SK-N-SH treated with all-trans-retinoic acid at 6 μM for 48 hours (cell line): Measurements from ENCODE around the gene FZD4.

Experiments
- ATAC-seq: fragments of 200-7000 bp; cut with Tn5 transposase; 3 replicates; pipeline ENCODE4 v1.9.1; 2020; ENCODE audit warnings: mild to moderate bottlenecking, moderate library complexity
- ARNTL ChIP-seq: fragments of 450-650 bp; formaldehyde crosslinking; IDR thresholded peaks from 2 replicates; pipeline ENCODE4 v1.5.0; 2020; ENCODE audit warnings: low read depth, mild to moderate bottlenecking, moderate library complexity, borderline replicate concordance
- BACH2 ChIP-seq: fragments of 250-450 bp; sonication (Bioruptor Pico); IDR thresholded peaks from 2 replicates; pipeline ENCODE4 v1.9.0; 2021; ENCODE audit warnings: mild to moderate bottlenecking, borderline replicate concordance
- ESRRG ChIP-seq: fragments of 250-450 bp; sonication (Bioruptor Pico); IDR thresholded peaks from 2 replicates; pipeline ENCODE4 v1.6.1; 2021; ENCODE audit warnings: mild to moderate bottlenecking
- GLIS3 ChIP-seq: fragments of 250-450 bp; sonication (Bioruptor Pico); IDR thresholded peaks from 2 replicates; pipeline ENCODE4 v1.5.0; 2020; ENCODE audit warnings: mild to moderate bottlenecking, moderate library complexity
- ISL1 ChIP-seq: fragments of 250-450 bp; sonication (Bioruptor Pico); IDR thresholded peaks from 2 replicates; pipeline ENCODE4 v2.1.2; 2022; ENCODE audit warnings: mild to moderate bottlenecking, moderate library complexity
- OSR1 ChIP-seq: fragments of 250-450 bp; sonication (Bioruptor Pico); IDR thresholded peaks from 2 replicates; pipeline ENCODE4 v1.8.0; 2022; ENCODE audit warnings: moderate library complexity, mild to moderate bottlenecking, inconsistent platforms
- PATZ1 ChIP-seq: fragments of 250-450 bp; sonication (Bioruptor Pico); IDR thresholded peaks from 2 replicates; pipeline ENCODE4 v1.8.0; 2020; ENCODE audit warnings: mild to moderate bottlenecking, moderate library complexity, borderline replicate concordance
- POU6F1 ChIP-seq: fragments of 250-450 bp; sonication (Bioruptor Pico); IDR thresholded peaks from 2 replicates; pipeline ENCODE4 v1.8.0; 2021; ENCODE audit warnings: low read depth, mild to moderate bottlenecking, moderate library complexity, borderline replicate concordance
- PPARA ChIP-seq: fragments of 250-450 bp; sonication (Bioruptor Pico); IDR thresholded peaks from 2 replicates; pipeline ENCODE4 v1.5.0; 2020; ENCODE audit warnings: mild to moderate bottlenecking, borderline replicate concordance
- TCF4 ChIP-seq: fragments of 250-450 bp; sonication (Bioruptor Pico); IDR thresholded peaks from 2 replicates; pipeline ENCODE4 v1.8.0; 2021; ENCODE audit warnings: mild to moderate bottlenecking, moderate library complexity, borderline replicate concordance
- TOX ChIP-seq: fragments of 250-450 bp; sonication (Bioruptor Pico); IDR thresholded peaks from 2 replicates; pipeline ENCODE4 v1.8.0; 2021; ENCODE audit warnings: mild to moderate bottlenecking, moderate library complexity, borderline replicate concordance
- TSHZ2 ChIP-seq: fragments of 250-450 bp; sonication (Bioruptor Pico); IDR thresholded peaks from 2 replicates; pipeline ENCODE4 v1.5.0; 2020; ENCODE audit warnings: mild to moderate bottlenecking, moderate library complexity
- ZFP3 ChIP-seq: fragments of 250-450 bp; sonication (Bioruptor Pico); IDR thresholded peaks from 2 replicates; pipeline ENCODE4 v1.5.0; 2020; ENCODE audit warnings: mild to moderate bottlenecking, moderate library complexity
- ZFP30 ChIP-seq: fragments of 450-650 bp; formaldehyde crosslinking; IDR thresholded peaks from 2 replicates; pipeline ENCODE4 v1.5.0; 2022; ENCODE audit warnings: mild to moderate bottlenecking, moderate library complexity
- ZNF70 ChIP-seq: fragments of 450-650 bp; formaldehyde crosslinking; IDR thresholded peaks from 2 replicates; pipeline ENCODE4 v1.5.0; 2020; ENCODE audit warnings: mild to moderate bottlenecking, moderate library complexity
- ZNF8 ChIP-seq: fragments of 450-650 bp; formaldehyde crosslinking; IDR thresholded peaks from 2 replicates; pipeline ENCODE4 v1.5.0; 2020; ENCODE audit warnings: mild to moderate bottlenecking, moderate library complexity

FZD4 gene

GRCh38 chr11:86941077-86941870 lies 13.9 kb downstream of the FZD4 start (continued):
- no peak for TF ChIP-seq POU6F1

- peak; percentile 18; the same call in 1 of the 3 replicates for ATAC-seq
- TF ChIP-seq BACH2 (CRISPR knock-in tag) (no peak), OSR1 (CRISPR knock-in tag) (no peak)
These were observed 14.9 kb downstream of the FZD4 start for GRCh38 chr11:86940122-86940777.

GRCh38 chr11:86938900-86939880 lies 16.0 kb downstream of the FZD4 start:
- peak; percentile 84 for ATAC-seq
- TF ChIP-seq ESRRG (CRISPR knock-in tag) (no peak), OSR1 (CRISPR knock-in tag) (no peak), TOX (CRISPR knock-in tag) (no peak), ZFP30 (CRISPR knock-in tag) (no peak), ISL1 (CRISPR knock-in tag) (no peak), ZFP3 (CRISPR knock-in tag) (no peak), TCF4 (CRISPR knock-in tag) (no peak), PATZ1 (CRISPR knock-in tag) (no peak), BACH2 (CRISPR knock-in tag) (no peak), PPARA (CRISPR knock-in tag) (no peak), POU6F1 (no peak), ZNF70 (CRISPR knock-in tag) (no peak), ARNTL (CRISPR knock-in tag) (no peak), GLIS3 (CRISPR knock-in tag) (no peak), ZNF8 (CRISPR knock-in tag) (no peak)
- TF ChIP-seq, all 23 proteins: peak for 0

GRCh38 chr11:86938203-86938899 lies 16.8 kb downstream of the FZD4 start:
- TF ChIP-seq TCF4 (CRISPR knock-in tag) (no peak), TSHZ2 (CRISPR knock-in tag) (no peak), TOX (CRISPR knock-in tag) (no peak)
- ATAC-seq, result peak; percentile 37
